ENCODE measurements around the gene CHID1. TPM values are rescaled to one million over a fixed set of nuclear protein-coding genes. Genes with fewer than 3 reads are reported as not detected.

Gene CHID1
- total RNA-seq, 1 donor, result 48.9 TPM

- Histone ChIP-seq H2AFZ (ENCODE audit: low read length) (no peak within 1 kb of the TSS), H3K79me2 (ENCODE audit: insufficient read depth, low read length) (peaks cover 35% of the 10 kb centered on the region), H3K9me3 (ENCODE audit: low read depth, low read length) (no peaks in the 10 kb centered on the region), H3K27me3 (ENCODE audit: insufficient read depth, low read length) (no peaks in the 10 kb centered on the region), H3K27ac (ENCODE audit: low read depth, low read length) (peak within 1 kb of the TSS; percentile 92), H3K36me3 (ENCODE audit: insufficient read depth, low read length) (peaks cover 15% of the 10 kb centered on the region), H4K20me1 (ENCODE audit: insufficient read depth, low read length) (peaks cover 36% of the 10 kb centered on the region), H3K4me1 (ENCODE audit: insufficient read depth, low read length) (peaks cover 50% of the 10 kb centered on the region), H3K4me2 (ENCODE audit: insufficient read depth, low read length) (peak within 1 kb of the TSS; percentile 92), H3K4me3 (ENCODE audit: insufficient read depth, low read length) (peak within 1 kb of the TSS; percentile 87)
- DNase-seq (ENCODE audit: insufficient read length, low spot score, missing footprints), result peak; percentile 96
- no peak for TF ChIP-seq CTCF (IDR thresholded peaks at IDR 0.05; ENCODE audit: extremely low read depth, low read depth, low read length)
Observed at GRCh38 chr11:832529-833113, 78.0 kb downstream of the CHID1 start, which contains the start of gene CD151. CD151 (plus strand) TSS chr11:832952; CDS start chr11:836070, 3,118 bp downstream.

GRCh38 chr11:831961-832528 lies 78.6 kb downstream of the CHID1 start:
- H3K27me3 ChIP-seq (ENCODE audit: insufficient read depth, low read length), result no peaks in the 10 kb centered on the region

GRCh38 chr11:831118-831864 lies 79.3 kb downstream of the CHID1 start:
- Histone ChIP-seq H3K9me3 (ENCODE audit: low read depth, low read length) (no peaks in the 10 kb centered on the region), H3K4me2 (ENCODE audit: insufficient read depth, low read length) (peak overlapping the region; percentile 85), H3K36me3 (ENCODE audit: insufficient read depth, low read length) (peaks cover 2% of the 10 kb centered on the region), H3K4me1 (ENCODE audit: insufficient read depth, low read length) (peaks cover 54% of the 10 kb centered on the region), H3K27ac (ENCODE audit: low read depth, low read length) (no peak overlapping the region), H3K4me3 (ENCODE audit: insufficient read depth, low read length) (no peak overlapping the region), H2AFZ (ENCODE audit: low read length) (no peak overlapping the region), H3K79me2 (ENCODE audit: insufficient read depth, low read length) (peaks cover 22% of the 10 kb centered on the region), H4K20me1 (ENCODE audit: insufficient read depth, low read length) (peaks cover 23% of the 10 kb centered on the region), H3K27me3 (ENCODE audit: insufficient read depth, low read length) (no peaks in the 10 kb centered on the region)
- peak; percentile 97 for DNase-seq (ENCODE audit: insufficient read length, low spot score, missing footprints)
- no peak for TF ChIP-seq CTCF (IDR thresholded peaks at IDR 0.05; ENCODE audit: extremely low read depth, low read depth, low read length)

More at GRCh38 chr11:831961-832528, 78.6 kb downstream of the CHID1 start:
- no peak for TF ChIP-seq CTCF (IDR thresholded peaks at IDR 0.05; ENCODE audit: extremely low read depth, low read depth, low read length)
- H3K79me2 ChIP-seq (ENCODE audit: insufficient read depth, low read length), result peaks cover 29% of the 10 kb centered on the region
- peak overlapping the region; percentile 5 for H3K27ac ChIP-seq (ENCODE audit: low read depth, low read length)
- H3K9me3 ChIP-seq (ENCODE audit: low read depth, low read length), result no peaks in the 10 kb centered on the region
- peaks cover 50% of the 10 kb centered on the region for H3K4me1 ChIP-seq (ENCODE audit: insufficient read depth, low read length)
- H3K36me3 ChIP-seq (ENCODE audit: insufficient read depth, low read length), result peaks cover 10% of the 10 kb centered on the region
- DNase-seq (ENCODE audit: insufficient read length, low spot score, missing footprints), result no peak
- no peak overlapping the region for H2AFZ ChIP-seq (ENCODE audit: low read length)
- H4K20me1 ChIP-seq (ENCODE audit: insufficient read depth, low read length), result peaks cover 31% of the 10 kb centered on the region
- H3K4me3 ChIP-seq (ENCODE audit: insufficient read depth, low read length), result peak overlapping the region; percentile 72
- H3K4me2 ChIP-seq (ENCODE audit: insufficient read depth, low read length), result peak overlapping the region; percentile 85

Measured in osteoblast (primary cell).